Left cardiac atrium (tissue), 4 donors: ENCODE data around the gene UBXN4. TPM values are rescaled to one million over a fixed set of nuclear protein-coding genes. Genes with fewer than 3 reads are reported as not detected.
A peak's percentile ranks its signal among the peaks of the same experiment; 100 is the strongest.
"Not testable (repeated sequence)": the region's sequence is repeated elsewhere in the genome, so short reads cannot be mapped to it uniquely, and the experiment has no call there.

Experiments used
- ATAC-seq, 2 donors: fragments of 200-7000 bp; cut with Tn5 transposase; one replicate each; pipeline ENCODE4 v1.9.1; 2020; ENCODE audit warnings: mild to moderate bottlenecking in 2 of 2, moderate library complexity in 2 of 2
- DNase-seq: peaks from one replicate; pipeline ENCODE4 v3.0.0-alpha.2; 2020
- intact Hi-C, 2 donors: fragments of 100-400 bp; cut with DNase I; formaldehyde crosslinking; loops; one replicate each; pipeline versions ENCODE4 v1.14.1 to v1.15.1; 2022 to 2023
- long read RNA-seq: library from polyadenylated mRNA; unstranded; transcript quantifications from one replicate; pipeline ENCODE4 v2.0.0, GENCODE V29; 2021
- total RNA-seq, 2 donors: library from RNA; stranded (reverse); fragmentation: NEBNext Ultra II Directional; extraction: Animal tissue kit (Norgen Biotek cat#: 25700); gene quantifications; one replicate each; pipeline ENCODE4 v1.2.1, GENCODE V29; 2021
- donor health status: DM: no; HTN: yes; CAD: no.
- donor health status: DM: no; HTN: yes; CAD: no; lungs with severe emphysema.
- donor health status: DM: yes; HTN: yes; CAD: no.
- donor health status: Dilated cardiomyopathy.

UBXN4 gene
- 10 to 100 TPM; 56.6 to 75.8 TPM for total RNA-seq
- long read RNA-seq, full-length matches to known transcripts = 22 of 35 reads
- long read RNA-seq, partial matches to known transcripts = 11 of 35 reads
- long read RNA-seq, other reads (novel, unspliced or antisense) = 2 of 35 reads

GRCh38 chr2:135741395-135742324 is at the start of gene UBXN4:
UBXN4 (plus strand) TSS chr2:135741855; CDS start chr2:135741930, 75 bp downstream.
- peak; percentile 98 for ATAC-seq
- DNase-seq = peak; percentile 98
- intact Hi-C loops = no loop called here

- no peak for DNase-seq
- intact Hi-C loops = no loop called here
- no peak for ATAC-seq
Measured at GRCh38 chr2:135694711-135695110, 46.9 kb upstream of the UBXN4 start.

GRCh38 chr2:135698838-135699237 is 42.8 kb upstream of the UBXN4 start:
- intact Hi-C loops = no loop called here
- DNase-seq (no peak), ATAC-seq (no peak)

GRCh38 chr2:135701442-135701841 is 40.2 kb upstream of the UBXN4 start:
- peak in 1 of 2 donors; percentile 75 for ATAC-seq
- no peak for DNase-seq
- intact Hi-C loops = no loop called here

- ATAC-seq (no peak), DNase-seq (no peak)
- intact Hi-C loops = no loop called here
Measured at GRCh38 chr2:135703300-135703699, 38.4 kb upstream of the UBXN4 start.

- ATAC-seq, DNase-seq, intact Hi-C loops: not testable (repeated sequence)
Measured at GRCh38 chr2:135704075-135704474, 37.6 kb upstream of the UBXN4 start.

GRCh38 chr2:135708159-135708558 is 33.5 kb upstream of the UBXN4 start:
- intact Hi-C loops = no loop called here
- ATAC-seq (no peak), DNase-seq (no peak)

GRCh38 chr2:135709992-135710391 is 31.7 kb upstream of the UBXN4 start:
- peak; percentile 46 for DNase-seq
- ATAC-seq = peak; percentile 47 to 60
- intact Hi-C loops = loop anchor here in 1 of 2 donors (5.0 kb wide), 2 partner anchors 238 to 708 kb away; no protein-coding TSS in a partner anchor

GRCh38 chr2:135715086-135715485 is 26.6 kb upstream of the UBXN4 start:
- intact Hi-C loops, ATAC-seq, DNase-seq: not testable (repeated sequence)

GRCh38 chr2:135728064-135728743 is 13.5 kb upstream of the UBXN4 start:
- intact Hi-C loops = loop anchor here in 1 of 2 donors (10.0 kb wide), 1 partner anchor 743 kb away; no protein-coding TSS in a partner anchor
- DNase-seq (no peak), ATAC-seq (no peak)

- ATAC-seq (no peak), DNase-seq (no peak)
- intact Hi-C loops = no loop called here
Measured at GRCh38 chr2:135732561-135732960, 9.1 kb upstream of the UBXN4 start.

- no peak for ATAC-seq
- DNase-seq = no peak
- intact Hi-C loops = no loop called here
Measured at GRCh38 chr2:135733045-135733444, 8.6 kb upstream of the UBXN4 start.

GRCh38 chr2:135736546-135736945 is 5.1 kb upstream of the UBXN4 start:
- intact Hi-C loops = no loop called here
- no peak for DNase-seq
- ATAC-seq = no peak

- DNase-seq (no peak), ATAC-seq (no peak)
- intact Hi-C loops = no loop called here
Measured at GRCh38 chr2:135740206-135740605, 1.4 kb upstream of the UBXN4 start.

- intact Hi-C loops = no loop called here
- no peak for DNase-seq
- ATAC-seq = no peak
Measured at GRCh38 chr2:135741043-135741394, 636 bp upstream of the UBXN4 start.

- ATAC-seq (peak; percentile 46 to 61), DNase-seq (no peak)
- intact Hi-C loops = no loop called here
Measured at GRCh38 chr2:135742325-135742757, 686 bp downstream of the UBXN4 start.

GRCh38 chr2:135743860-135744259 is 2.2 kb downstream of the UBXN4 start:
- ATAC-seq (no peak), DNase-seq (no peak)
- intact Hi-C loops = no loop called here

GRCh38 chr2:135744760-135745314 is 3.2 kb downstream of the UBXN4 start:
- DNase-seq (no peak), ATAC-seq (no peak)
- intact Hi-C loops = no loop called here

- no peak for ATAC-seq
- DNase-seq = no peak
- intact Hi-C loops = no loop called here
Measured at GRCh38 chr2:135745545-135745944, 3.9 kb downstream of the UBXN4 start.

GRCh38 chr2:135755573-135755972 is 13.9 kb downstream of the UBXN4 start:
- no peak for DNase-seq
- intact Hi-C loops = no loop called here
- no peak for ATAC-seq
